ENCODE data around the gene OLFML1. TPM values are rescaled to one million over a fixed set of nuclear protein-coding genes. Genes with fewer than 3 reads are reported as not detected.

The OLFML1 gene
- polyA plus RNA-seq, 2 of the 4 experiments (the other 2 are of a cell fraction), result not detected

- no peaks in the 10 kb centered on the region for H3K9me3 ChIP-seq
- H3K4me2 ChIP-seq, result no peak overlapping the region
- no peak overlapping the region for H3K4me3 ChIP-seq
- ATAC-seq (peak; percentile 80 to 95), DNase-seq (ENCODE audit: low read depth in 1 of 2, low spot score in 1 of 2) (peak; percentile 54 to 56), FAIRE-seq (no peak)
- H3K27ac ChIP-seq, result no peak overlapping the region
- CTCF ChIA-PET, result interaction anchor here (0.7 to 4.2 kb wide), 33 partner anchors 10 to 348 kb away, joined by 3 to 40 read pairs (median 4); no protein-coding TSS in a partner anchor
- 1% methylated on average over 6 of the region's 6 CpGs for WGBS (ENCODE audit: missing lambda C conversion rate)
- POLR2A ChIA-PET, result no interaction called here
- TF ChIP-seq KDM1A (IDR thresholded peaks at IDR 0.05; ENCODE audit: low read depth) (no peak), SMC3 (IDR thresholded peaks at IDR 0.05) (peak; percentile 68), CTCF (IDR thresholded peaks at IDR 0.05) (peak; percentile 73), RAD21 (conservative IDR thresholded peaks at IDR 0.05 in 1 of 2, IDR thresholded peaks at IDR 0.05 in 1 of 2) (peak; percentile 73 to 83)
- H3K4me1 ChIP-seq, result no peaks in the 10 kb centered on the region
Observed at GRCh38 chr11:7442588-7443215, 42.6 kb upstream of the OLFML1 start.

- Histone ChIP-seq H3K4me3 (no peak overlapping the region), H3K27ac (no peak overlapping the region), H3K9me3 (no peaks in the 10 kb centered on the region), H3K4me1 (no peaks in the 10 kb centered on the region), H3K4me2 (no peak overlapping the region)
- WGBS (ENCODE audit: missing lambda C conversion rate), result 7% methylated on average over 6 of the region's 6 CpGs
- FAIRE-seq, result no peak
- no peak for DNase-seq (ENCODE audit: low read depth in 1 of 2, low spot score in 1 of 2)
- ChIA-PET POLR2A (no interaction called here), CTCF (interaction anchor here (0.8 to 3.2 kb wide), 6 partner anchors 9 to 346 kb away, joined by 3 to 40 read pairs (median 3); no protein-coding TSS in a partner anchor)
- TF ChIP-seq NFE2L2 (conservative IDR thresholded peaks at IDR 0.05; ENCODE audit: low read length) (no peak), KDM5A (IDR thresholded peaks at IDR 0.05) (no peak), MAX (IDR thresholded peaks at IDR 0.05) (no peak), ESRRA (IDR thresholded peaks at IDR 0.05; ENCODE audit: borderline replicate concordance, low read length) (no peak), NR3C1 (IDR thresholded peaks at IDR 0.05) (no peak), PBX3 (IDR thresholded peaks at IDR 0.05) (no peak), RARB (CRISPR knock-in tag; IDR thresholded peaks at IDR 0.05) (no peak), JUNB (IDR thresholded peaks at IDR 0.05) (no peak), USF2 (IDR thresholded peaks at IDR 0.05) (no peak), GATA3 (IDR thresholded peaks at IDR 0.05; ENCODE audit: borderline replicate concordance) (no peak)
- no peak for ATAC-seq
Observed at GRCh38 chr11:7444091-7444981, 41.0 kb upstream of the OLFML1 start.

GRCh38 chr11:7445564-7445963 lies 39.7 kb upstream of the OLFML1 start:
- TF ChIP-seq JUN (IDR thresholded peaks at IDR 0.05) (no peak), HOXB13 (CRISPR knock-in tag; IDR thresholded peaks at IDR 0.05; ENCODE audit: low read depth) (no peak), MAX (IDR thresholded peaks at IDR 0.05) (no peak), HDAC2 (IDR thresholded peaks at IDR 0.05) (no peak), KDM1A (IDR thresholded peaks at IDR 0.05; ENCODE audit: low read depth) (no peak), RARB (CRISPR knock-in tag; IDR thresholded peaks at IDR 0.05) (no peak), PHF8 (IDR thresholded peaks at IDR 0.05; ENCODE audit: borderline replicate concordance, low read depth) (no peak), ZFP36 (IDR thresholded peaks at IDR 0.05; ENCODE audit: borderline replicate concordance, partially characterized antibody) (no peak), RNF2 (IDR thresholded peaks at IDR 0.05; ENCODE audit: borderline replicate concordance, low read depth) (no peak), NFE2L2 (conservative IDR thresholded peaks at IDR 0.05; ENCODE audit: low read length) (no peak), RCOR1 (IDR thresholded peaks at IDR 0.05; ENCODE audit: low read depth, low read length) (no peak), HMGXB4 (CRISPR knock-in tag; IDR thresholded peaks at IDR 0.05; ENCODE audit: borderline replicate concordance) (no peak), BCL3 (IDR thresholded peaks at IDR 0.05) (no peak), CHD4 (IDR thresholded peaks at IDR 0.05; ENCODE audit: borderline replicate concordance) (no peak)
- H3K4me2 ChIP-seq, result no peak overlapping the region
- no peak for DNase-seq (ENCODE audit: low read depth in 1 of 2, low spot score in 1 of 2)
- CTCF ChIA-PET, result interaction anchor here (0.5 to 1.5 kb wide), 5 partner anchors 10 to 249 kb away, joined by 3 to 8 read pairs (median 4); no protein-coding TSS in a partner anchor
- H3K4me1 ChIP-seq, result no peaks in the 10 kb centered on the region
- H3K4me3 ChIP-seq, result no peak overlapping the region
- POLR2A ChIA-PET, result no interaction called here
- no peak overlapping the region for H3K27ac ChIP-seq
- H3K9me3 ChIP-seq, result no peaks in the 10 kb centered on the region
- WGBS (ENCODE audit: missing lambda C conversion rate), result 19% methylated on average over 5 of the region's 5 CpGs
- no peak for ATAC-seq
- no peak for FAIRE-seq
